Activated T-cell treated with anti-CD3 and anti-CD28 coated beads, Interleukin-2, amount 50 U/mL, for 24 hours (primary cell): ENCODE results near the gene CPT1B.

Experiments
- DNase-seq: peaks from one replicate; pipeline ENCODE4 v3.0.0-alpha.2; 2020
- H3K27ac Mint-ChIP-seq: 2 replicates; pipeline ENCODE4 v1.8.0; 2020; ENCODE audit warnings: mild to moderate bottlenecking, mixed read lengths
- H3K27me3 Mint-ChIP-seq: 2 replicates; pipeline ENCODE4 v1.8.0; 2020; ENCODE audit warnings: mixed read lengths
- H3K36me3 Mint-ChIP-seq: 2 replicates; pipeline ENCODE4 v1.8.0; 2020; ENCODE audit warnings: low read depth, mixed read lengths
- H3K4me1 Mint-ChIP-seq: 2 replicates; pipeline ENCODE4 v1.8.0; 2020; ENCODE audit warnings: low read depth, mixed read lengths
- H3K4me3 Mint-ChIP-seq: 2 replicates; pipeline ENCODE4 v1.8.0; 2020; ENCODE audit warnings: mild to moderate bottlenecking, moderate library complexity, mixed read lengths
- H3K9me3 Mint-ChIP-seq: 2 replicates; pipeline ENCODE4 v1.8.0; 2020; ENCODE audit warnings: mixed read lengths

Gene CPT1B

GRCh38 chr22:50529416-50529896 lies 48.8 kb downstream of the CPT1B start:
- no peak for DNase-seq
- peak overlapping the region; percentile 71 for H3K27ac Mint-ChIP-seq
- H3K27me3 Mint-ChIP-seq, result no peaks in the 10 kb centered on the region

GRCh38 chr22:50528682-50529415 lies 49.4 kb downstream of the CPT1B start:
- Mint-ChIP-seq H3K9me3 (no peaks in the 10 kb centered on the region), H3K36me3 (peaks cover 36% of the 10 kb centered on the region), H3K27ac (peak overlapping the region; percentile 93), H3K27me3 (no peaks in the 10 kb centered on the region), H3K4me1 (peaks cover 49% of the 10 kb centered on the region), H3K4me3 (peak overlapping the region; percentile 83)
- no peak for DNase-seq

More at GRCh38 chr22:50529416-50529896, 48.8 kb downstream of the CPT1B start:
- H3K36me3 Mint-ChIP-seq, result peaks cover 30% of the 10 kb centered on the region
- H3K9me3 Mint-ChIP-seq, result no peaks in the 10 kb centered on the region
- peaks cover 51% of the 10 kb centered on the region for H3K4me1 Mint-ChIP-seq
- H3K4me3 Mint-ChIP-seq, result peak overlapping the region; percentile 83

GRCh38 chr22:50527921-50528681 lies 50.1 kb downstream of the CPT1B start:
- peak overlapping the region; percentile 93 for H3K27ac Mint-ChIP-seq
- no peak for DNase-seq
- H3K27me3 Mint-ChIP-seq, result no peaks in the 10 kb centered on the region
- peak overlapping the region; percentile 83 for H3K4me3 Mint-ChIP-seq
- H3K4me1 Mint-ChIP-seq, result peaks cover 48% of the 10 kb centered on the region
- H3K36me3 Mint-ChIP-seq, result peaks cover 43% of the 10 kb centered on the region
- H3K9me3 Mint-ChIP-seq, result no peaks in the 10 kb centered on the region

- DNase-seq, result peak; percentile 75
- Mint-ChIP-seq H3K27me3 (no peaks in the 10 kb centered on the region), H3K27ac (peak overlapping the region; percentile 93), H3K9me3 (no peaks in the 10 kb centered on the region), H3K4me3 (peak overlapping the region; percentile 83), H3K36me3 (peaks cover 51% of the 10 kb centered on the region), H3K4me1 (peaks cover 41% of the 10 kb centered on the region)
These were observed 51.1 kb downstream of the CPT1B start for GRCh38 chr22:50526834-50527801.

- H3K27me3 Mint-ChIP-seq, result no peaks in the 10 kb centered on the region
- H3K4me1 Mint-ChIP-seq, result peaks cover 41% of the 10 kb centered on the region
- peaks cover 60% of the 10 kb centered on the region for H3K36me3 Mint-ChIP-seq
- peak overlapping the region; percentile 92 for H3K4me3 Mint-ChIP-seq
- DNase-seq, result peak; percentile 90
- no peaks in the 10 kb centered on the region for H3K9me3 Mint-ChIP-seq
- peak overlapping the region; percentile 93 for H3K27ac Mint-ChIP-seq
These were observed 52.0 kb downstream of the CPT1B start for GRCh38 chr22:50526108-50526833.

- peaks cover 62% of the 10 kb centered on the region for H3K36me3 Mint-ChIP-seq
- no peak for DNase-seq
- H3K27ac Mint-ChIP-seq, result peak overlapping the region; percentile 93
- H3K4me3 Mint-ChIP-seq, result peak overlapping the region; percentile 92
- peaks cover 39% of the 10 kb centered on the region for H3K4me1 Mint-ChIP-seq
- no peaks in the 10 kb centered on the region for H3K27me3 Mint-ChIP-seq
- H3K9me3 Mint-ChIP-seq, result no peaks in the 10 kb centered on the region
These were observed 52.4 kb downstream of the CPT1B start for GRCh38 chr22:50525858-50526107.

- H3K9me3 Mint-ChIP-seq, result no peaks in the 10 kb centered on the region
- H3K4me3 Mint-ChIP-seq, result peak within 1 kb of the TSS; percentile 92
- peaks cover 39% of the 10 kb centered on the region for H3K4me1 Mint-ChIP-seq
- DNase-seq, result peak; percentile 99
- peaks cover 67% of the 10 kb centered on the region for H3K36me3 Mint-ChIP-seq
- peak within 1 kb of the TSS; percentile 93 for H3K27ac Mint-ChIP-seq
- no peaks in the 10 kb centered on the region for H3K27me3 Mint-ChIP-seq
These were observed 52.9 kb downstream of the CPT1B start, which contains the start of gene SCO2 for GRCh38 chr22:50525104-50525857. Gene SCO2 (minus strand): TSS chr22:50525598. CDS start chr22:50524411, 1,187 bp downstream.

GRCh38 chr22:50524676-50525103 lies 53.5 kb downstream of the CPT1B start:
- Mint-ChIP-seq H3K27me3 (no peaks in the 10 kb centered on the region), H3K9me3 (no peaks in the 10 kb centered on the region), H3K4me1 (peaks cover 39% of the 10 kb centered on the region), H3K27ac (peak overlapping the region; percentile 93), H3K36me3 (peaks cover 73% of the 10 kb centered on the region), H3K4me3 (peak overlapping the region; percentile 92)
- DNase-seq, result no peak

- peak overlapping the region; percentile 93 for H3K27ac Mint-ChIP-seq
- peak overlapping the region; percentile 92 for H3K4me3 Mint-ChIP-seq
- no peak for DNase-seq
- peaks cover 78% of the 10 kb centered on the region for H3K36me3 Mint-ChIP-seq
- H3K4me1 Mint-ChIP-seq, result peaks cover 38% of the 10 kb centered on the region
- no peaks in the 10 kb centered on the region for H3K9me3 Mint-ChIP-seq
- H3K27me3 Mint-ChIP-seq, result no peaks in the 10 kb centered on the region
These were observed 54.2 kb downstream of the CPT1B start for GRCh38 chr22:50523806-50524675.

GRCh38 chr22:50523458-50523805 lies 54.8 kb downstream of the CPT1B start:
- Mint-ChIP-seq H3K9me3 (no peaks in the 10 kb centered on the region), H3K4me1 (peaks cover 32% of the 10 kb centered on the region), H3K36me3 (peaks cover 80% of the 10 kb centered on the region), H3K27ac (peak overlapping the region; percentile 74), H3K4me3 (peak overlapping the region; percentile 92), H3K27me3 (no peaks in the 10 kb centered on the region)
- DNase-seq, result no peak

- no peak for DNase-seq
- Mint-ChIP-seq H3K4me1 (peaks cover 27% of the 10 kb centered on the region), H3K27ac (peak overlapping the region; percentile 74), H3K9me3 (no peaks in the 10 kb centered on the region), H3K4me3 (peak overlapping the region; percentile 92), H3K36me3 (peaks cover 80% of the 10 kb centered on the region), H3K27me3 (no peaks in the 10 kb centered on the region)
These were observed 55.3 kb downstream of the CPT1B start for GRCh38 chr22:50522806-50523438.

- peaks cover 21% of the 10 kb centered on the region for H3K4me1 Mint-ChIP-seq
- H3K27ac Mint-ChIP-seq, result no peak overlapping the region
- H3K9me3 Mint-ChIP-seq, result no peaks in the 10 kb centered on the region
- no peaks in the 10 kb centered on the region for H3K27me3 Mint-ChIP-seq
- no peak overlapping the region for H3K4me3 Mint-ChIP-seq
- H3K36me3 Mint-ChIP-seq, result peaks cover 80% of the 10 kb centered on the region
- DNase-seq, result no peak
These were observed 55.9 kb downstream of the CPT1B start for GRCh38 chr22:50522208-50522805.
